Activated CD8-positive, alpha-beta T cell treated with anti-CD3 and anti-CD28 coated beads for 36 hours (primary cell): ENCODE measurements around the gene TOX3. TPM values are rescaled to one million over a fixed set of nuclear protein-coding genes. Genes with fewer than 3 reads are reported as not detected.

Experiments
- ATAC-seq: fragments of 200-7000 bp; cut with Tn5 transposase; one replicate; pipeline ENCODE4 v1.10.0; 2021; ENCODE audit warnings: mild to moderate bottlenecking, moderate library complexity
- CTCF ChIA-PET: fragments of 350-600 bp; sonication (Branson Sonifier 250); formaldehyde crosslinking; loops from one replicate; lab custom pipeline; 2021; ENCODE audit warnings: antibody characterized with exemption; lab: Charles Lee
- POLR2A ChIA-PET: fragments of 350-600 bp; sonication (Branson Sonifier 250); formaldehyde crosslinking; loops from one replicate; lab custom pipeline; 2021; ENCODE audit warnings: antibody characterized with exemption; lab: Charles Lee
- DNase-seq: peaks from one replicate; pipeline ENCODE4 v3.0.0-alpha.2; 2020
- H3K27ac Mint-ChIP-seq: one replicate; pipeline ENCODE4 v1.8.0; 2021; ENCODE audit warnings: mild to moderate bottlenecking, mixed read lengths
- H3K27me3 Mint-ChIP-seq: one replicate; pipeline ENCODE4 v1.8.0; 2021; ENCODE audit warnings: mixed read lengths
- H3K36me3 Mint-ChIP-seq: one replicate; pipeline ENCODE4 v1.8.0; 2021; ENCODE audit warnings: low read depth, mixed read lengths
- H3K4me1 Mint-ChIP-seq: one replicate; pipeline ENCODE4 v1.8.0; 2021; ENCODE audit warnings: low read depth, mixed read lengths
- H3K4me3 Mint-ChIP-seq: one replicate; pipeline ENCODE4 v1.8.0; 2021; ENCODE audit warnings: mild to moderate bottlenecking, moderate library complexity, mixed read lengths
- H3K9me3 Mint-ChIP-seq: one replicate; pipeline ENCODE4 v1.8.0; 2021; ENCODE audit warnings: mixed read lengths
- CTCF ChIP-seq: fragments of 200-600 bp; IDR thresholded peaks from one replicate; pipeline ENCODE4 v1.8.0; 2022; ENCODE audit warnings: antibody characterized with exemption, mild to moderate bottlenecking
- intact Hi-C: fragments of 100-400 bp; cut with micrococcal nuclease; formaldehyde crosslinking; loops from one replicate; pipeline ENCODE4 v1.10.0; 2022
- total RNA-seq, 2 experiments: library from RNA; stranded (reverse); gene quantifications; one replicate each; pipeline ENCODE4 v1.2.3, GENCODE V29; 2021

Gene TOX3
- total RNA-seq, 2 experiments from 2014 or later = not detected

- ChIA-PET CTCF (no interaction called here), POLR2A (no interaction called here)
- H3K4me3 Mint-ChIP-seq = no peak overlapping the region
- H3K36me3 Mint-ChIP-seq = no peaks in the 10 kb centered on the region
- no peaks in the 10 kb centered on the region for H3K4me1 Mint-ChIP-seq
- peaks cover 7% of the 10 kb centered on the region for H3K9me3 Mint-ChIP-seq
- DNase-seq = no peak
- no peak overlapping the region for H3K27ac Mint-ChIP-seq
- intact Hi-C loops = no loop called here
- H3K27me3 Mint-ChIP-seq = no peaks in the 10 kb centered on the region
- no peak for ATAC-seq
- TF ChIP-seq CTCF = no peak
Observed at GRCh38 chr16:52440248-52440647, 106.7 kb downstream of the TOX3 start.

GRCh38 chr16:52439750-52440149 is 107.2 kb downstream of the TOX3 start:
- Mint-ChIP-seq H3K27me3 (no peaks in the 10 kb centered on the region), H3K4me3 (no peak overlapping the region), H3K9me3 (peaks cover 7% of the 10 kb centered on the region), H3K27ac (no peak overlapping the region), H3K4me1 (no peaks in the 10 kb centered on the region), H3K36me3 (no peaks in the 10 kb centered on the region)
- no peak for ATAC-seq
- TF ChIP-seq CTCF = no peak
- CTCF ChIA-PET = no interaction called here
- DNase-seq = no peak
- intact Hi-C loops = no loop called here
- POLR2A ChIA-PET = no interaction called here

- H3K9me3 Mint-ChIP-seq = peaks cover 7% of the 10 kb centered on the region
- no peaks in the 10 kb centered on the region for H3K4me1 Mint-ChIP-seq
- ChIA-PET POLR2A (no interaction called here), CTCF (no interaction called here)
- no peak overlapping the region for H3K27ac Mint-ChIP-seq
- no peaks in the 10 kb centered on the region for H3K36me3 Mint-ChIP-seq
- H3K4me3 Mint-ChIP-seq = no peak overlapping the region
- ATAC-seq = no peak
- no peak for TF ChIP-seq CTCF
- DNase-seq = no peak
- no peaks in the 10 kb centered on the region for H3K27me3 Mint-ChIP-seq
- intact Hi-C loops = no loop called here
Observed at GRCh38 chr16:52439171-52439701, 107.7 kb downstream of the TOX3 start.

GRCh38 chr16:52437277-52437670 is 109.7 kb downstream of the TOX3 start:
- TF ChIP-seq CTCF = no peak
- no peaks in the 10 kb centered on the region for H3K36me3 Mint-ChIP-seq
- POLR2A ChIA-PET = no interaction called here
- no peaks in the 10 kb centered on the region for H3K27me3 Mint-ChIP-seq
- H3K9me3 Mint-ChIP-seq = peaks cover 7% of the 10 kb centered on the region
- no peak for ATAC-seq
- CTCF ChIA-PET = no interaction called here
- no peaks in the 10 kb centered on the region for H3K4me1 Mint-ChIP-seq
- no peak overlapping the region for H3K4me3 Mint-ChIP-seq
- H3K27ac Mint-ChIP-seq = no peak overlapping the region
- no peak for DNase-seq
- intact Hi-C loops = no loop called here

GRCh38 chr16:52436339-52437276 is 110.3 kb downstream of the TOX3 start:
- H3K27ac Mint-ChIP-seq = no peak overlapping the region
- no peak for TF ChIP-seq CTCF
- H3K27me3 Mint-ChIP-seq = no peaks in the 10 kb centered on the region
- ATAC-seq = no peak
- POLR2A ChIA-PET = no interaction called here
- H3K36me3 Mint-ChIP-seq = no peaks in the 10 kb centered on the region
- H3K9me3 Mint-ChIP-seq = peaks cover 8% of the 10 kb centered on the region
- no peak for DNase-seq
- CTCF ChIA-PET = no interaction called here
- no peak overlapping the region for H3K4me3 Mint-ChIP-seq
- no peaks in the 10 kb centered on the region for H3K4me1 Mint-ChIP-seq
- intact Hi-C loops = no loop called here
